Measurements from ENCODE around the gene DGKQ.
A peak's percentile ranks its signal among the peaks of the same experiment; 100 is the strongest.

DGKQ gene

DNA sequence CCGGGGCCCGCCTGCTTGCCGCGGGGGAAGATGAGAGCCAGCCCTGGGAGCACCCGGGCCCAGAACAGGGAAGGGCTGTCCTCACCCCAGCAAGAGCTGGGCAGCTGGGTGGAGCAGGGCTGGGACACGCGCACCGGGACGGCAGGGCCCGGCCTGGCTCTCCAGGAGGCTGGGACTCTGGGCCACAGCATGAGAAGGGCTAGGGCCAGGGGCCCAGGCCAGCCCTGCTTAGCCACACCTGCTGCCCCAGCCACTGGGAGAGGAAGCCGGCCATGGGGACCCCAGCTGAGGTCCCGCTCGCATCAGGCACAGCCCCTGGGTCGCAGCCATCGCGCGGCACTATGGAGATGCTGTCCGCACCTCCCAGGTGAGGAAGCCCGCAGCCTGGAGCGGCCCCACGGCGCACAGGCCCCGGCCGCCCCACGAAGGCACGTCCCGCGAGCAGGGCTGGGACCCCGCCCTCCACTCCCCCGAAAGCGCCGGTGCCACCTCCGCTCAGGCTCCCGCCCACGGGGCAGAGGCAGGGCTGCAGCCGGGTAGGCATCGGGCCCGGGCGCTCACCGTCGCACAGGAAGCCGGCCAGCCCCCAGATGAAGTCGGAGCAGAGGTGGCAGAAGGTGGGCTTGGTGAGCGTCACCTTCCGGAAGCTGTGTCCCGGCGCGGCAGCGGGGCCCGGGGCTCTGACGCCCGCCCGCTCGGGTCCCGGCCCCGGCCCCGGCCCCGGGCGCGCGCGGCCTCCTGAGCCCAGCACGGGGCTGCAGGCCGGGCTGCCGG is 531 bp downstream of the DGKQ start:
- peak in 2 of 4 experiments; percentile 37 to 55 for DNase-seq

DNA sequence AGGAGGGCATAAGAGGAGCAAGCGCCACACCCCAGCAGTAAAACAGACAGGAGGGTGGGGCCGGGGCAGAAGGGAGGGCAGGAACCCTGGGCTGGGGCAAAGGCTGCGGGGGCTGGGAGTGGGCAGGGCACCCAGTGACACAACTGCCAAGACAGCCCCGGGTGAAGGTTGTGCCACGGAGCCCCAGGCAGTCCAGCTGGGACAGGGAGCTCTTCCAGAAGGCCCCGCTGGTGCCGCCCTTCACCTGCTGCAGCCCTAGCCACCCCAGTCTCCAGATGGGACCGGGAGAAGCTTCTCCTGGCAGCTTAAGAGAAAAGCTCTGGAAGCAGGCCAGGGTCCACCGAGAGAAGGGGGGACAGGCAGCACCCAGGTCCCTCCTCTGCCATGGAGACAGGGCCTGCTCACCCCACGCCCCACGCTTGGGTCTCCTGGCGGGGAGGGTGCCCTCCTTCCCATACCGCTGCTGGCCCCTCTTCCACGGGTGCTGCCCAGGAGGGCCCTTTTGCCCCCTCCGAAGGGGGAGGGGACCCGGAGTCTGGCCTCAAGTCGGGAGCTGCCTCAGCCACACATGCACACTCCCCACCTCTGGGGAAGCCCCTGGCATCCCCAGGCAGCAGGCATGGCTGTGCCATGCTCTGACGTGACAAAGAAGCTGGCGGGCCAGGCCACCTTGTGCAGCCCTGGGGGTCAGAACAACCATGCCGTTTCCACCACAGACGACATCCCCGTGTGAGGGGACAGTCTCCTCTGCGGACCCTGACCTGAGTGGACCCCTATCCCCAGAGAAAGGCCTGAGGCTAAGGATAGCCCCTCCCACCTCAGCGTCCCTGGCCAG is 1.5 kb downstream of the DGKQ start:
- DNase-seq: no peak

DNA sequence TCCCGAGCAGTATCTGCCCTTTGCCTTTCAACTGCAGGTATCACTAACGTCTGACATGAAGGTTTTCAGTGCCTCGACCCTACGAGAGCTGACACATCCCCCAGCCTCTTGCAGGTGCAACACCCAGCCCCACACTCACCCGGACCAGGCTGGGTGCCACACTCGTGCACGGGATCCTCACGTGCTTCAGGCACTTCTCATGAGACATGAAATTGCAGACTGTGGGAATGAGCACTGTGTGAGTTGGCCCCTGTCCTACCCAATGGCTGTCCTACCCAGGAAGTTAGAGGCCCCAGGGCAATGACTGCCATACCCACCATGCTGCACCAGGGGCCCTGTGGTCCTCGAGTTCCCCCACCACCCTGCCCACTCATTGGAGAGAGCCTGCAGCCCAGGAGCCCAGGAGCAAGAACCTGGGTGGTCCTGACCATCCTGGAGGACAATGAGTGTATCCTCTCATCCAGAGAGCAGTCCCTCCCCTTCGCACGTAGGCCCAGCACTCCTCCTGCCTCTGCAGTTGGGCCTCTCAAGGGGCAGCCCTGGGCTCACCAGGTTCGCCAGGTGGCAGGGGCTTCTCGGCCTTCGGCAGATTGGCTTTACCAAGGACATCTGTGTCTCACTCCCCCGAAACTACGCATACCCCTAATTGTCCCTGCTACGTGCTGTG is 2.4 kb downstream of the DGKQ start:
- no peak for DNase-seq

DNA sequence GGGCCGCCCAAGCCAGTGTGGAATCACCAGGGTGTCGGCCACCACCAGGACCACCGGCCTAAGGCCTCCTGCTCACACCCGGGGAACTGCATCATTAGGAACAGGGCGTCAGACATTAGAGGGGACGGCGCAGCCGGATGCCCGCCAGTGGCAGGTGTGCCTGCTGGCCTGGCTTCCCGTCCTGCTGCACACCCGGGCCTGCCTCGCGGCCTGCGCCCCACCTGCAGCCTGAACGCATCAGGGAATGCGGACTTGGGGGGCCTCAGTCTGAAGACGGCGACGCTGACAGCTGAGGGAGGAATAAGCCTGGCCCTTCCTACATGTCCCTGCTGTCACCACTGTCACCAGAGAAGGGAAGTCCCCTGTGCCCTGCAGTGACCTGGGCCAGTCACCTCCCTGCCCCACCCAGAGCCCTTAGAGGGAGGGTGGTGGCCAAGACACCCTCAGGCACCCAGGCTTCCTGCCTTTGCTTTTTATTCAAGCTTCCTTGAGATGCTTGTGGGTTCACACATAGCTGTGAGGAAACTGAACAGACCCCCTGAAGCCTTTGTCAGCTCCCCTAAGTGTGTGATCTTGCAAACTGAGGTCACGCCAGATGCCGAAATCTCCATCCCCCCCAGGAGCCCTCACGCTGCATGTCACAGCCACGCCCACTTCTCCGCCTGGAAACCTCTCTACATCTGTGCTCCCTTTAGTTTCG is 3.2 kb downstream of the DGKQ start:
- DNase-seq: no peak

DNA sequence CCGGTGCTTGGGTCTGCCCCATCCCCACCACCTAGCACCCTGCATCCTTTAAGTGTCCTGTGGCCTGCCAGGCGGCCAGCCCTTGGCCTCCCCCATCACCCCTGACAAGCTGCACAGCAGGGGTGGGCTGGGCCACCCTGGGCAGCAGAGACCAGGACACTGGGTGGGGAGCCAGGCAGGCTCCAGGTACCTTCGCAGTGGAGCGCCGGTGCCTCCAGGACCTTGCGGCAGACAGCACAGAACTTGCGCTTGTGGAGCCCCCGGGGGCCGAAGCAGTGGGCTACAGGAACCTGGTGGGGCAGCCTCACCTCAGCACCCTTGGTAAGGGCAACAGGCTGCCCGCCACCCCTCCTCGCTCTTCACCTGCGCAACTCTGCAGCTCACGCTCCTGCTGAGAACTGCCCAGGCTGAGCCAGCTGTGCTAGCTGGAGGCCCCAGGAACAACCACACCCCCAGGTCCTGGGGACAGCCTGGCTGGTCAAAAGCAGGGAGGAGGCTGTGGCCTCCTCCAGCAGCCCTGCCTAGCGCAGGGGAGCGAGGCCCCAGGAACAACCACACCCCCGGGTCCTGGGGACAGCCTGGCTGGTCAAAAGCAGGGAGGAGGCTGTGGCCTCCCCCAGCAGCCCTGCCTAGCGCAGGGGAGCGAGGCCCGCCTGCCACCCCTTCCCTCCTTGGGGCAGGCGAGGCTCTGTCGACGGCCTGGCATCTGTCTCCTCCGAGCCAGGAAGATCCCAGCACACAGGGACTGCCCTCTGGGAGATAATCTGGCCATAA is 4.6 kb downstream of the DGKQ start:
- DNase-seq: no peak

DNA sequence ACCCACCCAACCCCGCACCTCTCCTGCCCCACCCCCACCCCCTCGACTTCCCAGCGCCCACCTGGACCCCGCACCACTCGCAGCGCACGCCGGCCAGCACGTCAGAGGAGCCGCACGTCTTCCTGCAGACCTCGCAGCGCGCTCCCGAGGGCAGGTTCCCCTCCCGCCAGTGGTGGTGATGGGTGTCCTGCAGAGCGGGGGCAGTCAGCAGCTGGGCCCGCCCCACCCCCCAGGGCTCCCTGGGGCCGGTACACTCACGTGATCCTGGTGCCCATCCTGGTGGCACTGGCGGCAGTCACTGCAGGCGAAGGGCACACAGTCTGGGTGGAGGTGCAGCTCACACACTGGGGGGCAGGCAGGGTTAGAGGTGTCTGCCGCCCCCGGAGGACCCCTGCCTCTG is 5.1 kb downstream of the DGKQ start:
- DNase-seq: no peak

DNA sequence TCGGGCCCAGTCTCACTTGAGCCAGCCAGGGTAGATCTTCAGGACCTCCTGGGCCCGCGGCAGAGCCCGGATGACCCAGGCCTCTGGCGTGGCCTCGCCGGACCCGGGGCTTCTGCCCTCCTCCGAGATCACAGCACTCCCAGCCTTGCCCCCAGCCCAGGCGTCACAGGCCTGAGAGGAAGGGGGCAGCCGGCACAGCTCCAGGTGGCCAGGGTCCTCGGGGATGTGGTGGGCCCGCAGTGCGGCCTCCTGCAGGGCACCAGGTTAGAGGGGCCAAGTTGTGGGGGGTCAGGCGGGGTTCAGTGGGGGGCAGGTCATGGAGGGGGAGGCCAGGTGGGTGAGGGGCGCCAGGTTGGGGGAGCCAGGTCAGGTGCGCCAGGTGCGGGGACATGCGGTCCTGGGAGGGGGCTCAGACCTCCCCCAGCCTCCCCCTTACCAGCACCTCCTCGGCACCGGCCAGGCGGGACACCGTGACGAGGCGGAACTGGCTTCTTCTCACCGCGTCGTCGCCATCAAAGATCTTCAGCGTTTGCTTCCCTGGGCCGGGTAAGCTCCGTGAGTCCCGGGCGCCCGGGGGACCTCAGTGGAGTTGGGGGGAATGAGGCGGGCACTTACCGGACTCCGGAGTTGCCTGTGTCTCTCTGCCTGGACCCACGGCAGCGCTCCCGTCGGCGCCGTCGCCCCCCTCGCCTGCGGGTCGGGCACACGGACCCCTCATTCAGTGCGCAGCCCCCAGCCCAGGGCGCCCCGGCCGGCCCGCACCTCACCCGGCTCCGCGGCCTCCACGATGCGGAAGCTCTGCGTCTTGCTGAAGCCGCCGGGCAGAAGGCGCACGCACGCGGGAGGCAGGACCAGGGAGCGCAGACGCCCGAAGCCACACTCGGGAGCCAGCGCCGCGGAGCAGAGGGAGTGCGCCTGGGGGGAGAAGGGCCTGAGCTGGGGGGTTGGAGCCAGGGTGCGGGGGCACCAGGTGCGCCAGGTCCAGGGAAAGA is 6.0 kb downstream of the DGKQ start:
- DNase-seq: no peak

DNA sequence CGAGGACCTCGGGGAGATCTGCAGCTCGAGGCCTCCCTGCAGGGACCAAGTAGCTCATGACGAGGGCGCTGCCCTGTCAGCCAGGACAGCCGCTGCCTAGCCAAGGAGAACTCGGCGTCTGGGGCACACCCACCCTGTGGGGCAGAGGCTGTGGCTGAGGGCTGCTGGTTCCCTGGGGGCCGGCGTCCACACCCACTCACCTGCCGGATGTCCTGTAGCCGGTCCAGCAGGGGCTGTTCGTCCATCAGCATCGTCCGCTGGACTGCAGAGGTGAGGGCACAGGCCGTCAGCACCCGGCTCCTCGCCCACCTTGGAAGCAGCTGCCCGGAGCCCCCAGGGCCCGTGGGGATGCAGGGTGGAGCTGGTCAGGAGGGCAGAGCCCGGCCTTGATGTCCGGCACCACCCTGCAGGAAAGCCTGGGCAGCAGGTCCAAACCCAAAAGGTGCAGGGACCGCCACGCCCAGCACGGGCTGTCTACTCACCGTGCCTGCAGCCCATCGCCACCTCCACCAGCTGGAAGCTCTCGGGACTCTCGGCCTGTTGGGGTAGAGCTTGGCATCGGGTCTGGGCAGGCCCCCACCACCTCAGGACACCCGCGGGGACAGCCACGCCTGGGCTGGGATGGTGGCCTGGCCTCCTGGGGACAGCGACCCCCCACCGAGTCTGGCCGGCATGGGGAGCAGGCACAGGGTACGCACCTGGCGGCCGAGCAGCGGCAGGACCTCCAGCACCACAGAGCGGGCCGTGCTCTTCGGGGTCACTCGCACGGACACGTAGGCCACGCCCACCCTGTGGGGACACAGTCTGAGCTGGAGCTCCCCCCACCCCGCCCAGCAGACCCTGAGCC is 6.9 kb downstream of the DGKQ start:
- no peak for DNase-seq

DNA sequence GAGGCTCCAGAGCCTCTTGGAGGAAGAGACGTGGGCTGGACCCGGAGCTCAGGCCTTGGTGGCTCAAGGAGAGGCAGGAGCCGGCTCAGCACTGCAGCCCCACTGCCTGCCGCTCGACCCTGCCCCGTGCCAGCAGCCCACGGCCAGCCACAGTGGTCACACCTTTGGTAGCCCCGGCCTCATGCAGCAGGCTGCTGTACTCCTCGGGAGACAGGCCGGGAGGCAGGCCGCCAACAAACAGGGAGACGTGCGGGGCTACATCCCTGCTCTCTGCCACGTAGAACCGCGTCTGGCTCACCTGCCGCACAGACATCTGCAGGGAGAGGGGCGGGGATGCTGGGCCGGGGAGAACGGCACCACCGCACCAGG is 7.6 kb downstream of the DGKQ start:
- DNase-seq: no peak

DNA sequence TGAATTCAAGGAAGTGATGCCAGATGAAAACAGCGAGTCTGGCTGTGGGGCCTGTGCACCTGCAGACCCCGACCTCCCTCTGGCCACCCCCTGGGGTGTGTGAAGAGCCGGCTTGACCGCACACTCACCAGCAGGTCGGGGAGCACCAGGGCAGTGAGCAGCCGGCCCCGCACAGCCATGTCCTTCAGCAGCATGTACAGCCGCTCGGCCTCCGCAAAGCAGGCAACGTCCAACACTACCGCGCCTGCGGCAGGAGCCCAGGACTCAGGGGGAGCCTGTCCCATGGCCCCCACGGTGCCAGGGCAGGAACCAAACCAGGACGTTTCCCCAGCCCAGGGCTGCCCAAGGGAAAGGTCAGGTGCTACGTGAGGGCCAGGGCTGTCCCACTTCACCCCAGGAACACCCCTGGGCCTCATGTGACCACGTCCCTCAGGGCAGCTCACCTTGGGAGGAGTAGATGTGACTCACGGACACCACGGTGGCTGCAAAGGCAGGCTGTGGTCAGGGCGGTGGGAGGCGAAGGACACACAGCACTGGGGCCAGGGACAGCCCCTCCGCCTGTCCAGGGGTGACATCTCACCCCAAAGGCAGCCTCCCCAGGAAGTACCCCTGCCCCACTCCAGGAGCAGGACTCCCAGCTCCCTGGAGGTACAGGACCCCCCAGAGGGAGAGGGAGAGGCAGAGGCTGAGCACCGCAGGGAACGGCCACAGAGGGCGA is 8.2 kb downstream of the DGKQ start:
- no peak for DNase-seq

DNA sequence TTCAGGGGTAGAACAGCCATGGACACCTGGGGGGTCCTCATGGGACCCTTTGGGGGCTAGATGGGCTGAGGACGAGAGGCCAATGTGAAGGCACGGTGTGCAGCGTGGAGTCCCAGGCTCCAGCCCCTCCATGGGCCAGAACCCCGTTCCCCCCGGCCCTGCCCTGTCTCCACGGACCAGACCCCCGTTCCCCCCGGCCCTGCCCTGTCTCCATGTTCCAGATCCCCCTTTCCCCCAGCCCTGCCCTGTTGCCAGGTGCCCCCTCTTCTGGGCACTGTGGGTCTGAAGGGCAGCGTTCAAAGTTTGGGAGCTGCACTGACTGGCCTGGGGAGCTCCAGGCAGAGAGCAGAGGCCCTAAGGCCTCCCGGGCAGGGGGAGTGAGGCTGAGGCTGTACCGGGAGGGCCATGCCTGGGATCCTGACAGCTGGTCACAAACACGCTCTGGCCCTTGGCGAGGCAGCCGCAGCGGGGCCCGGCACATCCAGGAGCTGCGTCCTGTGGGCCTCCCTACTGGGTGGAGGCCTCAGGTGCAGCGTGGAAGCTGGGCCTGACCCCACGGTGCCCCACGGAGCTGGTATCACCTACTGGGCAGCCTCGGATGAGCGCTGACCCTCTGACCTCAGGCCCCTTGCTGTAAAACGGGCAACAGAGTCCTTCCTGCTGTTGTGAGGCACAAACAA is 8.9 kb downstream of the DGKQ start:
- no peak for DNase-seq

DNA sequence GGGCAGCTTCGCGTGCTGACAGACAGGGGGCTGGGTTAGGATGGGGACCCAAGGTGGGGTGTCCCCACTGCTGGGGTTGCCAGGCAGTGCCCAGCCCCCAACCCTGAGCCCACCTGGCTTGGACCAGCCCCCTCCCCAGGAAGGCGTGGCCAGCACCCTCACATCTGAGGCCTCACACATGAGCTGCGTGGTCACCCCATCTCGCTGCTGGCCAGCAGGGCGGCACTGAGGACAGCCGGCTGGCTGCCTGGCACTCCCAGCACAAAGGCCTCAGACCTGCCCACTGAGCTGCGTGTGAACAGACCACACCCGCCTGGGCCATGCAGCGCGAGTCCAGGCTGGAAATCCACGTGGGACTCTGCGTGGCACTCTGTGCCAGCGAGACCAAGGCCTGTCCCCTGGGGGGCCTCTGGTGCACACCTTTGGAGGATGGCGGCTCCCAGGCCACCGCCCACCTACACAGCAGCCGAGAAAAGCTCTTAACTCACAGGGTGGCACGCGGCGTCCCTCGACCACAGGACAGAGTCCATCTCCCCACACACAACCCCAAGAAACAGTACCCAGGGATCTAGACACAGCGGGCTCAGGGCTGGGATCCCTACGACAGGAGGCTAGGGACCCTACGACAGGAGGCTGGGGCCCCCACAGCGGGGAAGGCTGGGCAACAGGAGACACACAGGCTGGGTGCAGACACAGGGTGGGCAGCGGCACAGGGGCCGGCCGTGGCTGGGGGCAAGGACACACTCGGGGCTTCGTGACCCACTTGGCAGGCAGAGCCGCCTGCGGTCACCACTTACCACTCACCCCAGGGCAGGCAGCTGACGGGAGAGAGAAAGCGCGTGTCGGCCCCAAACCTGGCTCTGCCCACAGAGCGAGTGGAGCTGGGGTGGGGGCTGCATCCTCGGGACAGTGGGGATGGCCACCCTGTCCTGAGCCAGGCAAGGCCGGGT is 9.8 kb downstream of the DGKQ start:
- DNase-seq: no peak

DNA sequence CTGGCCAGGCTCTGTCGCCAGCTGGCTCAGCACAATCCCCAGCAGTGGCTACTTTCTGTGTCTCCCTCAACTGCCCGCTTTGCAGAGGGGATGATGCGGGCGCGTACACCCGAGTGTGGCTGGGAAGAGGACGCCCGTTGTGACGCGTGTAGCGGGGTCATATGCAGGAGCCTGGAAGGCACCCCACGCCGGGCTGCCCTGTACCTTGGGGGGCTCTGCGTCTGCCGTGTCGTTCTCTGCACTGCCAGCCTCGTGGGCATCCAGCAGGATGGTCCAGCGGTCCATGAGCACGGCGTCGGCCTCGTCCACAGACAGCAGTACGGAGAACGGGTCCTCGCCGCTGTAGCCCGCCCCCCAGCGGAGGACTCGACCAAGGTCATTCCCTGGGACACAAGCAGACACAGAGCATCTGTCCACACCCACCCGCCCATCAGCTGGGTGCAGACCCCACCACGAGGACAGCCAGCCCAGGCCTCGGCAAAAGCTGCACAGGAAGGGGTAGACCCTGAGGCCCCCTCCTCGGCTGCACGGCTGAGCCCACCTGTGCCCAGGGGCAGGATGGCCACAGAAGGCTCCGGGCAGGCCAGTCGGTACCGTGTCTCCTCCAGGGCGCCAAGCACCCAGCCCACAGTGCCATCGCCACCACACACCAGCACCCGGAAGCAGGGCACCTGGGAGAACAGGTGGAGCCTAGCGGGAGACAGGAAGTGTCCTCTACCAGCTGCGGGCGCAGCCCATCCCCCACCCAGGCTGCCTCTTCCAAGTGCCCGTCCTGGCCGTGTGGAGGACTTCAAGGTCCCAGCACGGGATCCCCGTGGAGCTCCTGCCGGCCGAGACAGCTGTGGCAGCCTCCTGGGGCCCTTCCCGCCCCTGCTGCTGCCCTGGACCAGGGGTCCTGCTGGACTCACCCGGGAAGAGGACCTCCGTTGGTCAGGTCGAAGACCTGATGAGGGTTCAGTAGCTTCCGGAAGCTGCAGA is 10.8 kb downstream of the DGKQ start:
- no peak for DNase-seq

DNA sequence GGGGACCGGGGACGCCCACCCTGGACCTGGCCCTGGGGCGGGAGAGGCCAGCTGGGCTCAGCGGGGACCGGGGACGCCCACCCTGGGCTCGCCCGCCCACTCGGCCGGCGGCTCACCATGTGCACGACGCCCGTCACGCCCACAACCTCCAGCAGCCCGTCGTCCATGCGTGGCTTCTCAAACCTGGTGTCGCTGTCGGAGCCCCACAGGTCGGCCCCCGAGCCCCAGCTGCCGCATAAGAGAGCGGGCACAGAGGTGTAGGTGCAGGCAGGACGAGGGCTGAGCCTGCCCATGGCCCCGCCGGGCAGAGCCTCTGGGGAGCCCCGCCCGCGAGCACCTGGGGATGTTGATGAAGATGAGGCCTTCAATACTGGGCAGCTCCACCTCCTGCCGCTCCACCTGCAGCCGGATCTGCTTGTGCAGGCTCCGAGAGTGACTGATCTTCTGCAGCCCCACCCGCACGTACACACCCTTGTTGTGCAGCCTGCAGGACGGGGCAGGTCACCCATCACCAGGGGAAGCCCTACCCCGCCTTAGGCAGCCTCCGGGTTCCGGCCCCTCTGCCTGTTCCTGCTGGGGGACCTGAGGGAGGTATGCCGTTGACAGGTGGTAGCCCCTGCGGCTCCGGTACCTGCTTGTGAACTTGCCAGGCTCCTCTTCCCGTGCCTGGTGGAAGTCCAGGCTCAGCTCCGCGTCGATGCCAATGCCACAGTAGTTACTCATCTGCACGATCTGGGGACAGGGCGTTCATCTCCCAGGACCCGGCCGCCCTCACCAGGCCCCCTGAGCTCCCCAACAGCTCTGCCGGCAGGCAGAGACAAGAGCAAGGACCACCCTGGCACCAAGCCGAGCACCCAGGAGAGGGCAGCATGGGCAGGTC is 11.8 kb downstream of the DGKQ start:
- no peak for DNase-seq

DNA sequence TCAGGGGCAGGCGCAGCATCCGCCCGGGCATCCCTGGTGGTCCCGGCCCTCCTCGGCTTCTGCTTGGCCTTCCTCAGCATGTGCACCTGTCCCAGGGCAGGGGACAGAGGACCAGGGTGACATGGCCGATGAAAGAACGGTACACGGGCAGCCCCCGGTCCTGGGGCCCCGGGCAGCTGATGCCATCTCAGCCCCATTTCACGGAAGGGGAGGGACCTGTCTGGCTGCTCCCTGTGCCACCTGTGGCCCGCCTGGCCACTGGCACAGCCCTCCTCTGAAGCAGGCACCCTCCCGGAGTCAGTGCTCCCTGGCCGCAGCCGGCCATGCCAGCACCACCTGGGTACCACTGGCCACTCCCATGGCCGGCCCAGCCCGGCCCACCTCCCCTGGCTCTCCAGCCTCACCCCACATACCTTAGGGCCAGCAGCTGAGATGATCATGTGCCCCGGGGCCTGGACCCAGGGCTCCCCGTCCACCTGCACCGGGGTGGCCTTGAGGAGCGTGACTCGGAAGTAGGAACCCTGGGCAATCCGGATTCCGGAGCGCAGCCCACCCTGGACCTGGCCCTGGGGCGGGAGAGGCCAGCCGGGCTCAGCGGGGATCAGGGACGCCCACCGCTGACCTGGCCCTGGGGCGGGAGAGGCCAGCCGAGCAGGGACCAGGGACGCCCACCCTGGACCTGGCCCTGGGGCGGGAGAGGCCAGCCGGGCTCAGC is 12.6 kb downstream of the DGKQ start:
- DNase-seq: no peak

Measured in activated naive CD4-positive, alpha-beta T cell (primary cell).